HCEC 1CT (cell line): Measurements from ENCODE around the gene FPGS.
"Not testable (repeated sequence)": the region's sequence is repeated elsewhere in the genome, so short reads cannot be mapped to it uniquely, and the experiment has no call there.

ENCODE experiments used
- DNase-seq: peaks from one replicate; pipeline ENCODE4 v3.0.0-alpha.2; 2017

The FPGS gene

DNA sequence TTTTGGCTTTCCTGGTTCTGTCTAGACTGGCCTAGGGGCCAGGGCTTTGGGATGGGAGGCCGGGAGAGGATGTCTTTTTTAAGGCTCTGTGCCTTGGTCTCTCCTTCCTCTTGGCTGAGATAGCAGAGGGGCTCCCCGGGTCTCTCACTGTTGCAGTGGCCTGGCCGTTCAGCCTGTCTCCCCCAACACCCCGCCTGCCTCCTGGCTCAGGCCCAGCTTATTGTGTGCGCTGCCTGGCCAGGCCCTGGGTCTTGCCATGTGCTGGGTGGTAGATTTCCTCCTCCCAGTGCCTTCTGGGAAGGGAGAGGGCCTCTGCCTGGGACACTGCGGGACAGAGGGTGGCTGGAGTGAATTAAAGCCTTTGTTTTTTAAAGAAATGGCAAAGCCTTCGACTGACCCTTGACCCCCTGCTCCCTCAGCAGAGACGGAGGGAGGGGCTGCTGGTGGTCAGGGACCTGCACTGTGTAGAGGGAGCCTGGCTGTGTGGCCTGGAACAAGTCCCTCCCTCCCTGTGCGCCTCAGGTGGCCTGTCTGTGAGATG lies 11.1 kb downstream of the FPGS start:
- DNase-seq, result no peak

DNA sequence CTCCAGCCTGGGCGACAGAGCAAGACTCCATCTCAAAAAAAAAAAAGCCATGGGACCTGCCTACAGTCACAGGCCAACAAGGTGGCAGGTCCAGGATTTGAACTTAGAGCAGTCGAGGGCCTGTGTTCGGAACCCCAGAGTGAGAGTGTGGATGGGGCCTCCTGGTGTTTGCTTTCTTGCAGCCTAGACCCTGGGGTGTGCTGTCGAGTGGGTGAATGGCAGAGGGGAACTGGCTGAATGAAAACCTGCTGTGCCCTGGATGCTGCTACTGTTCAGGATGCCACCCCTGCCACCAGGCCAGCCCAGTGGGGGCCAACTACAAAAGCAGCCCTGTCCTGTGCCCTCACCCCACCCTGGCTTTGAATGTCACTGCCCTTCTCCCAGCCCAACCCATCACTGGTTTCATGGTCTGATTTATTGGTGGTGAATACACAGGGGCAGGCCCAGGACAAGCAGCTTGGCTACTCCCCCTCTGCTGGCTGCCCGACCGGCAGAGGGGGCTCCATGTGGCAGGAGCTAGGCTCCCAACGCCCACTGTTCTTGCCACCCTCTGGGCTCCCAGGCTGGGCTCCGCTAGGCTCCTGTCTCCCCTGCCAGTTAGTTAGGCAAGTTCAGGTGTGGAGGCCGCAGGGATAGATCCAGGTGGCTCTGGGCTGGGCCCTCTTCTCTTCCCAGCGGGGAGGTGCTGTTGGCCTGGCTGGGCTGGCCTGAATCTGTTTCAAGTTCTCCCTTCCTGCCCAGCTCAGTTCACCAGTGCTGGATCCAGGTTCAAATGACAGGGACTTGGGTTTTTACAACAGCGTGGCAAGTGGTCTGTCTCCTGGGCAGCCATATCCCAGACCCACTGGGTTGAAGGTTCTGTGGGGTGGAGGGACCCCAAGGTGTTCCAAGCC lies 12.2 kb downstream of the FPGS start:
- DNase-seq, result no peak

DNA sequence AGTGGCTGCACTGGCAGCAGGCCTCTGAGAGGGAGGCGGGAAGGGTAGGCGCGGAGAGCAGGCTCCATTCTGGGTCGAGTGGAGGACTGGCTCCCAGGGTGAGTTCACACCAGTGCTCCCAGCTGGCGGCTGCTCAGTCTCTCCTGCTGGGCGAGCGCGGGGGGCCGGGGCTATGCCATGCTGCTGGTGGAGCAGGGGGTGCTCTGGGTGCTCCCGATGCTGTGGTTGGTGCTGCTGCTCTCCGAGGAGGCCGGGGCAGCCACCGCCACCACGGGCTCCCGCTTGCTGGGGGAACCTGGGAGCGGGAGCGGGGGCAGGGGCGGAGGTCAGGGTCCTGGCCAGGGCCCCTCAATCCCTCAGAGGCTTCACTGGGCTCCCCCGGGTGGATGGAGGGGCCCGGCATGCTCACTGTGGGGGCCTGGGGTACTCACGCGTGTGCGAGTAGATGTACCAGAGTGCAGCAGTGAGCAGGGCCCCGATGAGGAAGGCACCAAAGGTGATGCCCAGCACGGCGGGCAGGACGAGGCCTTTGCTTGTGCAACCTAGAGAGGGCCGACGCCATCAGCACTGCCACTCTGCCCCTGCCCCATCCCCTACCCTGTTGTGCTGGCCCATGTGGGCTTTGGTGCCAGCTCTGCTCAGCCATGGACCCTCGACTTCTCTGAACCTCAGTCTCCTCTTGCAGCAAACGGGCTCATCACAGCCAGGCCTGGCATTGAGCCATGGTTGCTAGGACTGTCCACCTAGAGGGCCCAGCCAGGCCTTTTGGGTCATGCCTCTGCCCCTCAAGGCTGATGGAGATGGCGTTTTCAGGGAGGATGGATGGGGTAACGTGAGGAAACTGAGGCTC lies 13.1 kb downstream of the FPGS start:
- DNase-seq, result no peak

DNA sequence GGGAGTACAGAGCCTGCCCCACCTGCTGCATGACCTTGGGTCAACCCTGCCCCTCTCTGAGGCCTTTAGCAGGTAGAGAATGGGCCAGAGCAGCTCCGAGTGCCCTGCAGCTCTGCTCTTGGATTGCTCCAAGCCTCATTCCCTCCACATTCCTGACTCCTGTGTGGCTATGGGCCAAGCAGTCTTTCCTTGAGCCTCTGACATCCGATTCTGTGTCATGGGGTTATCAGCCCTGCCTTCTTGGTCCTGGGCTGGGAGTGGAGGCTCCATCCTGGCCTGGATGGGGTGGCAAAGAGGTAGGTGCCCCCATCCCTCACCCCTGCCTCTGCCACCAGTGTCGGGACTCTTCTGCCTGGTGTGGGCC lies 13.7 kb downstream of the FPGS start:
- DNase-seq, result no peak

DNA sequence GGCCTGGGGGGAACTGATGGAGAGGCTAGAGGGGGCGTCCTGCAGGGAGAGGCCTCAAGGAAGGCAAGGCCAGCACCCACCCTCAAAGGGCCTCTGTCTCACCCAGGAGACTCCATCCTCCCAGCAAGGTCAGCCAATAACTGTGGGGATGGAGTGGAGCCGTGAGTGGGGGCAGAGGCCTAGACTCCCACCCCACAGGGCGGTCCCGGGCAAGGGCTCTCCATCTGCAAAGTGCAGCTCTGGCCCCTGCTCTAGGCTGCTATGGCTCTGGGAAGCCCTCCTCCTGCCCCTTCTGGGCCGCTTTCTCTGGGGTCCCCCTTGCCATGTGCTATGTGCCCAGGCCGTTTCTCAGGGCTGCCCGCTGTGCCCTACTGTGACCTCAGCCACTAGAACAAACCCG lies 14.0 kb downstream of the FPGS start:
- no peak for DNase-seq

- no peak for DNase-seq
Observed at GRCh38 chr9:127817881-127818434, 15.3 kb downstream of the FPGS start.

DNA sequence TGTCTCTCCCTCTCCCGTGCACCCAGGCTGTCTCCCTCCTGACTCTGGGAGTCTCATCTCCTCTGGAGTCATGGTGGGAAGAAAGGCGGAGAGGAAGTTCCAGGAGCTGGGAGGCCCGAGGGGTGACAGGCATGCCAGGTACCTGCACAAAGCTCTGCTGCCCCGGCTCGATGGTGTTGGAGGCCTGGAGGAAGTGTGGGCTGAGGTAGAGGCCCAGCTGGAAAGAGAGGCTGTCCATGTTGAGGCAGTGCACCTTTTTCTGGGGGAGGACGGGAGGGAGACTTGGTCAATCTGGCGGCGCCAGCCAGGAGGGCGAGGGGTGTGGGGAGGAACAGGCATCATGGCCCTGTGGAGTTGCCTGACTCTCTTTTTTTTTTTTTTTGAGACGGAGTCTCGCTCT lies 15.9 kb downstream of the FPGS start:
- DNase-seq, result no peak

DNA sequence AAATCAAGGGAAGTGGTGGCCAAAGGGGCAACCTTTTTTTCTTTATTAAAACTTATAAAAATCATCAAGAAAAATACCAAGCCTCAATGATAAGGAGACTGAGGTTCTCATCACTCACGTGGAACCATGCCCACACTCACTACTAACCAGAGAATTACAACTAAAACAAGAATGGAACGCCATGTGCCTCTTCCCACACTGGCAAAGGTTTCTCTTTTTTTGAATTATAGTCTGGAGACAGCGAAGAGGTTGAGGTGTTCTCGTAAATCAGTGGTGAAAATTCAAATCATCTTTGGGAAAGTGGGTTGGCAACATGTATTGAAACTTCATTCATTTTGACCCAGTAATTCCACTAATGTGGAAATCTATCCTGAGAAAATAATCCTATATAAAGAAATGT lies 19.4 kb downstream of the FPGS start:
- no peak for DNase-seq

DNA sequence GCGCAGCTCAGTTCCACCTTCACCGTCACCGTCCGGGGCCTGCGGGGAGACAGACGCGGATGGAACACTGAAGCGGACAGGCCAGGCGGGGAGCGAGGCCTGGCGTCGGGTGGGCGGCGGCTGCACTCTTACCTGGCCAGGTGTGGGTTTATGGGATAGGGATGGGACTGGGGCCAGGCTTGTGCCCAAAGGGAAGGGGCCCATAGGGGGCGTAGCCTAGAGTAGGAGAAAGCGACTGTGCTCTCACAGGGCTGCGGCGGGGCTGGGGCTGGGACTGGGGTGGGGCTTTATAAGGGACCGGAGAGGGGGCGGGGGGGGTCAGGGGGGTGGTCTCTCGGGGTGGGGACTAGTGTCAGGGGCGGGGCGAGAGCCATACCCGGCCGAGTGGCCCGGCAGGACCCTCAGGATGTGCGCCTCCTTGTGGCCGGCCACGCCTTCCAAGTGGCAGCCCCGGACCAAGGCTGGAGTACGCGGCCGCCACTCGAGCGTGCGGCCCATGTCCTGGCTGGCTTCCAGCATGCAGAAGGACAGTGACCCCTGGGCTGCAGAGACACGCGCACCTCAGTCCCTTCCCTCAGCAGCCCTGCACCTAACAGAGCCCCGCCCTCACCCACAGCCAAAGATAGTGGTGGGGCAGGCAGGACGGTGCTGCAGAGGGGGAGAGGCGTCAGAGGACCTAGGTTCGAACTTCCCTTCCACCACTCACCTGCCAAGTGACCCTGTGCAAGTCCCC lies 22.8 kb downstream of the FPGS start:
- DNase-seq, result no peak

GRCh38 chr9:127826253-127826913 lies 23.7 kb downstream of the FPGS start:
- no peak for DNase-seq

GRCh38 chr9:127828262-127829031 lies 25.8 kb downstream of the FPGS start:
- DNase-seq, result peak; percentile 74

GRCh38 chr9:127829205-127829906 lies 26.7 kb downstream of the FPGS start:
- no peak for DNase-seq

GRCh38 chr9:127832248-127832647 lies 29.6 kb downstream of the FPGS start:
- no peak for DNase-seq

DNA sequence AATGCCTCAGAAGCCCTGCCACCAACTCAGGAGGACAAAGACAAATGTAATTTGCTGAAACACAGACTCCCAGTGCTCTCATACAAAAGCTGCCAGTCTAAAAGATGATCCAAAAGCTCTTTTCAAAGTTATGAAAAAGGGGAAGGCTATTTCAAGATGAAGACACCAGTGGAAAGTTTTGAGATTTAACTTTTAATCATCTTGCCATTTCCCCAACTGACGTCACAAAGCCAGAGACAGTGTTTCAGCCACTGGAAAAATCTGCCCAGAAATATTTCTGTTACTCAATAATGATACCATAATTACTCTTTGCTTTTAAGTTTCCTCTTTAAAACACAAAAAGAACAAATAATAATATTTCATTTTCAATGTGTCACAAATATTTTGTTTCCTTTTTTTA lies 30.9 kb downstream of the FPGS start:
- DNase-seq, result peak; percentile 35

DNA sequence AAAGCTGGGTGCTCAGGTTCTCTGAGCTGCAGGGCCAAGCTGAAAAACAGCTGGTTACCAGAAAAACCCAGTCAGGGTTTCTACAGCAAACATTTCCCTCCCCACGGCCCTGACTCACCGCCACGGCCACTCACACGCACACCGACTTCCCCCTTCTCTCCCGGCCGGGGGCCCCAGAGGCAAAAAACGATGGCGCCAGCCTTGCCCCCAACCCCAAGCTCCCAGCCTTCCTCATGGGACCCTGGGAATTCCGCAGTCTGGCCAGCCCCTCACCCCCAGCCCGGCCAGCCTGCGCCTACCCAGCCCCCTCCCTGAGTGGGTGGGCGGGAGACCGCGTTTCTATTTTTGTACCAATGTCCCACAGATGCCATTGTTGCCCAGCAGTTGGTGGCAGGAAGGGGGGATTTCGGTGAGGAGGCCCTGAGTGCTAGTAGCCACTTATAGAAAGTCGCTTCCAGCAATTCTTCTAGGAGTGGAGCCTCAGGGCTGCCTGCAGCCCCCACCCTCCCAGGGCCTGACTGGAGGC lies 33.4 kb downstream of the FPGS start:
- DNase-seq, result peak; percentile 74

DNA sequence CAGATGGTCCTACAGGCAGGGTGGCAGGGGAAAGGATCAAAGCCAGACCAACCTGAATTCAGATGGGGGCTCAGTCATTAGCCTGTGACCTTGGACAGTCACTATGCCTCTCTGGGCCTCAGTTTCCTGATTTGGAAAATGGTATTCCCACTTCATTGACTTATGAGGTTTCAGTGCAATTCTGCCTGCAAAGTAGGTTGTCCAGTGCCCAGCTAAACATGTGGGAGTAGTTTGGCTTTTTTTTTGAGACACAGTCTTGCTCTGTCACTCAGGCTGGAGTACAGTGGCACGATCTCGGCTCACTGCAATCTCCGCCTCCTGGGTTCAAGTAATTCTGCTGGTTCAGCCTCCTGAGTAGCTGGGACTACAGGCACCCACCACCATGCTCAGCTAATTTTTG lies 33.9 kb downstream of the FPGS start:
- DNase-seq, result not testable (repeated sequence)

DNA sequence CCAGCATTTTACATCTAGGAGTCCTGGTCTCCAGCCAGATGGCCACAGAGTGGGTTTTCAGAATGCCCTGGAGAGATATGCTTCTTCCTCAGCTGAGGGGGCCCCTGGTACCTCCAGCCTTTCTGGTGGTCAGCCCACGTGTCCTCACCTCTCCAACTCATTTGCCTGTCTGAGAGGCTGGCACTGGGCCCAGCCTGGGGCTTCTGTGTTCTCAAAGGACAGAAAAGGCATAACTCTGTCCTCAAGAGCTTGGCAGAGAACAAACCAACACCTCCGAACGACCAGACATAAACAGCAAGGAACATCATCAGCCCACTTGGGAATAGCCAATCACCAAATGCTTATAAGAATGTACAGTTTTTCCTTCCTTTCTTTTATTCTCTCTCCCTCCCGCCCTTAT lies 34.7 kb downstream of the FPGS start:
- DNase-seq, result no peak

- DNase-seq, result peak; percentile 96
Observed at GRCh38 chr9:127838375-127839078, 35.8 kb downstream of the FPGS start.

DNA sequence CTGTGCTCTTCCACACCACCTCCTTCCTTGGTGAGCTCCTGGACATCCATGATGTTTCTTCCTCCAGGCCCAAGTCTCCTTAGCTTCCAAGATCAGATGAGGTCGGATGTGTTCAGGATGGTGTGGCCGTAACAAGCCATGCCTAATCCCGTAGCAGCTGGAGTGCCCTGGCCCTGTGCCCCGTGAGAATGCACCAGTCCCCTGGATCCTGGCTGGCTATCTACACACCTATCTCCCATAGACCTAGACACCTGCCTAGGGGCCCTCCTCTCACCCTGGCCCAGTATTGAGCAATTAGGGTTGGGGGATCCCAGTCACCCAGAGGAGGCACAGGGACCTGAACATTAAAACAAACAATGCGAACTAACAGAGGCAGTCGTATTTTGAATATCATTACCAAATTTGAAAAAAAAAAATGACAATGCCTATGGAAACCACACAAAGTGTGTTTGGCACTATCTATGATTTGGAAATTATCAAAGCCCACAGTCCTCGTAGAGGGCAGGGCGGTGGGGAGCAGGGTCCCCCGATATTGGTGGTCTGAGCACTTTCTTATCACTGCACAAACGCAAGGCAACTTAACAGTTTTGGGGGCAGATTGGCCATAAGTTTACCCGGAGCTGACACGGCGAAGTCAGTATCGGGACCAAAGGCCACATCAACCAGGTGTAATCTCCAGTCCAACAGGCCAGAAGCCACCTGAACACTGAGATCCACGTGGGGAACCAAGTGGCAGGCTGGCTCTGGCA lies 38.6 kb downstream of the FPGS start:
- DNase-seq, result no peak
